ENCODE results near the gene FNTB. TPM values are rescaled to one million over a fixed set of nuclear protein-coding genes. Genes with fewer than 3 reads are reported as not detected.

Gene FNTB
- total RNA-seq, 1 donor from 2014 or later = 8.5 TPM

DNA sequence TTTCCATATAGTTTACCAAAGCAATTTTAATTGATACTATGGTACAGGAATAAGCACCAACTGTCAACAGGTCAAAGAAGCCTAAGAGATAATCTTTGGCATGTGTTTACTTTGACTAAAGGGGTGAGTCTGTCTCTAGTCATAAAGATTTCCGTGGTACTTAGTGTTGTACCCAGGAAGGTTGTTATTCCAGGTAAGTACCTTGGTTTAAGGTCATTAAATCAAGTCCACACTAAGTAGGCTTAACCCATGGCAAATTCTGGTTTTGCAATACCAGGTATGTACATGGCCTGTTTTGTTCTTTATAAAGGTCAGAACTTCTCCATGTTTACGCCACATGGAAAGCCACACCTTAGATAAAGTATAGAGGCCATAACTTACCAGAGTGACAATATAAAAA, 105.7 kb downstream of the FNTB start:
- DNase-seq = no peak

DNA sequence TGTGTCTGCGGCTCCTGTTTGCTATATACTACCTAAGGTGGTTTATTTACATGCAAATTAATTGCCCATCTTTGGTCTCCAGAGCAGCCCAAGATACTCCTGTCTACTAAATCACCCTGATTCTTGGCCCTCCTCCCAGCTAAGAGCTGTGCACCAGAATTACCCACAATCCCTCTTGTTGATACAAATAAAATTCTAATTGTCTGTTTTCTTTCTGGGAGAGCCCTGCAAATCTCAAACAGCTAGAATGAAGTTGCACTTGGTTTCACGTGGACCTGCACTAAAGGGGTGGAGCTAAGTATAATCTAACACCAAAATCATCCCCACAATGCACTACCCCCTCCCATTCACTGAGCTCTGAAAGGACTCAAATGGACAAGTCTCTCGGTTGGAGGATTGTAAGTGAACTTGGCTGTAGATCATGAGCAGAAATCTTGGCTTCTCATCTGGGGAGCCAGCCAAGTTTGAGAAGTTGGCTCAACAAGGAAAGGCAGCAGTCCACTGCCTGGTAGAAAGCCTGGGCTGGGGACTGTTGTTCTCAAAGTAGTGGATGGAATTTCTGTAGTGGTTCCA, 109.0 kb downstream of the FNTB start:
- DNase-seq = peak; percentile 25

DNA sequence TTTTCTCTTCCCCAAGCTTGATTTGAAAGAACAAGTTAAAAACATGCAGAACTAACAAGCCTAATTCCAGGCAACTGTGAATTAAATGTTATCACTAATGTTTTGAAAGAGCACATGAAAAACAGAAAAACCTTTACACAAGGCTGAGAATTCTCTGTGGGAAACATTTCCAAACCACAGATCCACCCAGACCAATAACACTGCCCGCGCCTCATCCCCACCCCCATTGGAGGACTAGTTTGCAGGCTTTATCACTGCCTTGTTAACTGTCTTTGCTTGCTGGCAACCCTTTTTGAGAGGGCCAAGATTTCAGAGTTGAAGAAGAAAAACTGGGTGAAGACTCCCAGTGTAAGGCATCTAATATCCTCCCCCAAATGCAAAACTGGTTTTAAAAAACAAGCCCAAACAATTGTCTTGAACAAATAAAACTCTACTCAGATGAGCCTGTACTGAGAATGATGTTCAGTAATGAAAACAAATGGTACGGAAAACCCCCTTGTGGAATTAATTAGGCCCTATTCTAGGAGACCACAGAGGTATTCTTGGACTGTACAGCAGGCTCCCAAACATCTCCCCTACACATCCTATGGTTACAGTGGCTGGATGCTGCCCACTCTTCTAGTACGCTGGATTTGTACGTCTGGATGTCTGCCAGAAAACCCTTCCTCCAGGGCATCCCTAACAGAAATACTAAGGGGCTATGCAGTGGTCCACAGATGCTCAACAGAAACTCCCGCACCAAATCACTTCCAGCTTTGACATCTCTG, 109.8 kb downstream of the FNTB start:
- DNase-seq = no peak

DNA sequence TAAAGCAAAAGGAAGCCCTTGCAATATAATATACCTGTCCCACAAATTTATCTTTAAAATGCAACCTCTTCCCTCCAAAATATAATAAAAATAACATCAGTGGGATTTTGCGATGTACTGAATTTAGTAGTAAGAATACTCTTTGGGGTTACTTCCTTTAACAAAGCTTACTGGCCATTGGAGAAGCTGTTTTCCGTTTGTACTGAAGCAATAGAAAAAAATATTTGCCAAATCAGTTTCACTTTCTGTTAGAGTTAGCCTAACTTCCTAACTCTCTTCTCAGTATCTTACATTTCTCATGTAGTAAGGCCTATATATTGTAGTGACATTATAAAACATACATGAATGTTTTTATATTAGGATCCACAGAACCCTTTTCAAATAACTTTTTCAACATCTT, 111.9 kb downstream of the FNTB start:
- DNase-seq = peak; percentile 54

DNA sequence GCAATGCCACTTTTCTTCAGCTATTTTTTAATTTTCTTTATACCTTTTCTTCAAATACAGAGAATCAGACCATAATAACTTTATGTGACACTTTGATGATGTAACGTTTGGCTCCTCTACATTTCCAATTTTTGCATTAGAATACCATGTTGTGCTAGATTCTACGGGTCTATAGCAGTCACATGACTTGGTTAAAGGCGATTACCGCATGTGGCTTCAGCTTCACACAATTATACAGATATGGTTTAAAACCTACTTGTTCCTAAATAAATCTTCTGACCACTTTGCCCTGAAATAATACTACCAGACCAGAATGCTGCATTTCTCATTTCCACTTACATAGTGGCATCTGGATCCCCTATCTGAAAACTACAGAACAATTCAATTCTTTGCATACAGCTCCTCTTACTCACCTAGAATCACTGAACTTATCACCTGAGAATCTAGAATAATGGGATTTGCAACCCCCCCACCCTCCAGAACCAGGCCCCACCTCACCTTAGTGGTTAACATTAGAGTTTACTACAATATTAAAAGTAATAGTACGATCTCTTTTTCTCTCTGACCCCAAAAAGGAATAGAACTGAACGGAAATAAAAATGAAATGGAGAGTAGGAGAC, 114.3 kb downstream of the FNTB start:
- DNase-seq = peak; percentile 35

DNA sequence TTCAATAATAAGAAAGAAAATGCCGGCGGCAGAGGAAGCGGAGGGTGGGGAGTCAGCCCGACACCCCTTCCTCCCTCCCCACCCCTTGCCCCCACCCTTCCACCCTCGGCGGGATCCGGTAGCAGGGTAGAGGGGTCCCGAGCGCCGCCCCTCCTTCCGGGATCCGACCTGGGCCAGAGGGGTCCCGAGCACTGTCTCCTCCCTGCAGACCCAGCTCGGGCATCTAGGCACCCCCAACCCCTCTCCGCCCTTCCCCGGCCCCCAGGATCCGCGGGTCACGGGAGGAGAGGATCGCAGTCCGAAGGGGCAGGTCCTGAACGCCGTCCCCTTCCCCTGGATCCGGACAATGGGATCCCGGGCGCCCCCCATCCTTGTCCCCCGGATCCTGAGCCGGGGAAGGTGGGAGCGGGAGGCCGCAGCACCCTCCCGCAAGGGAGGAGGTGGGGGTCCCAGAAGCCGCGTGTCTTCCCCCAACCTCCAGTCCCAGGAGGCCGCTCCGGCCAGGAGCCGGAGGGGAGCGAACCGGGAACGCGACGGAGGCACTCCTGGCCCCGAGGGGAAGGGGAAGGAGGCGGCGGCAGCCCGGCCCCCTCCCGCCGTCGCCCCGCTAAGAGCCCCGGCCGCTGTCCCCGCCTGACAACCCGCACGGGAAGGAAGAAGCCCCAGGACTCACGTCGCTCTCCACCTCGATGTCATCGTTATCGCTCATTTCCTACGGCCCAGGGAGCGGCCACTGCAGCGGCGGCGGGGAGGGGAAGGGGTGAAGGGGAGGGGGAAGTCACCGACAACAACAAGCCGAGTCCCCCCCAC, 115.1 kb downstream of the FNTB start:
- peak; percentile 23 for DNase-seq

DNA sequence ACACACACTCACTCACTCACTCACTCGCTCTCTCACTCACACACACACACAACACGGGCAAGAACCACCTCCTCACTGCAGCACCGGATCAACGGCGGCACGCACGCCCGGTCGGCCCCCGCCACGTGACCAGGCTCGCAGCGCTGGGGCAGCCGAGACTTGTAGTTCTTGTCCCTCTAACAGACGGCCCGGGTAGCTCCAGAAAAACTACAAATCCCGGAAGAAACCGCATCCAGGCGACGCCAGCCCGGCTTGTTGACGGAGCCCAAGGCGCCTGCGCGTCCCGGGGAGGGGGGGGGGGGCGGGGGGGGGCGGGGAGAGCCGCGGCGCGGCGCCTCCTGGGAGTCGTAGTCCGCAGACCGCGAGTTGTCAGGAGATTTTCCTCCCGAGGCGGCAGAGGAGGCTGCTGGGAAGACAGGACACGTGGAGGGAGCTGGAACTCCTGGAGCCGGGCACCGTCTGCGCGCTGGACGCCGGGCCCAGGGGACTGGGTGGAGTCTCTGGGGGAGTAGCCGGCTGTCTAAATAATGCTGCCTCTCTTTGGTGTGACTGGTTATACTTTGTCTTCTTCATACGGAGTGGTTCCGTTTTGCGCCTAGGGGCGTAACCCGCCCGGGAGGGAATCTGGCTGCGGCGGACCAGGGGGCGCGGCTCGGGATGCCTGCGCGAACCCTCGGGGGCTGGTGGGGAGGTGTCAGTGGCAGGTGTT, 115.9 kb downstream of the FNTB start, which contains the start of gene MAX:
TSS of gene MAX (minus strand) at position 77 of the 709 bp plus-strand sequence. CDS start 178 bp downstream, outside the sequence.
- DNase-seq = peak; percentile 99

DNA sequence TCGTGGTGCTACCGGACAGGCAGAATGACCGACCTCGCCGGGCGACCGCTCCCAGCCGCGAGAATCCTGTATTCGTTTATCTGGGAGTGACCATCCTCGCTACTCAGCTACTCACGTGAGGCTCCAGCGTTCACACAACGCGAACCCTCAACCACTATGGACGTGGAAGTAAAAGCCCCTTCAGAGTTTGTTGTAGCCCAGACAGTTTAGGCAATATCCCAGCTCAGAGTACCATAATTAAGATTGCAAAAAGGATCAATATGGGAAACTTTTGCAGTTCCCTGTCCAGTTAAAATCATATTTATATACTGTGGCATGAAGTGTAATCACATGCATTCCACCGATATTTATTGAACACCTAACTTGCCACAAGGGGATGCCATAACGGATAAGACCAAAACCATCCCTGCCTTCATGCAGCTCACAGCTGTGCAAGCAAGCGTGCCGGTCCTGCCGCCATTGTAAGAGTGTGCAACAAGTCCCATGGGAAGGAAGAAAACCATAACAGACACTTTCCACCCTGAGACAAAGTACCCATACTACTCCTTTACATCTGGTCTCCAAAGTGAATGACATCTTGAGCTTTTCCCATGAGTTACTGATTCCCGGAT, 116.6 kb downstream of the FNTB start:
- DNase-seq = peak; percentile 43

DNA sequence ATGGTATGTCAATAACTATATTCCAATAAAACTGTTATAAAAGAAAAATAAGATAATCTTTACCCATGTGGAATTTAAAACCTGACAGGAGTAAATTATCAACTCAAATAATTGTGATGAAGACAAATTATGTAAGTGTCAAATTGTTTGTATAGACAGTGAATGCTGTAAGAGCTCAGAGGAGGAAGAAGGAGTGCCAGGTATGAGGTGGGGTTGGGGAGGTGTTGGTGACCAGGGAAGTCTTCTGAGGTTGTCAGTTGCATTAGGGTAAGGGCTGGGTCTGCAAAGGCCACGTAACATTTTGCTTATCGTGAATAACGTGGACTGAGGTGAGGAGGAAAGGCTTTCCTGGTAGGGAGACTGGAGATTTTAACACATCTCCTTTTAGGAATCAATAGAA, 118.1 kb downstream of the FNTB start:
- no peak for DNase-seq

DNA sequence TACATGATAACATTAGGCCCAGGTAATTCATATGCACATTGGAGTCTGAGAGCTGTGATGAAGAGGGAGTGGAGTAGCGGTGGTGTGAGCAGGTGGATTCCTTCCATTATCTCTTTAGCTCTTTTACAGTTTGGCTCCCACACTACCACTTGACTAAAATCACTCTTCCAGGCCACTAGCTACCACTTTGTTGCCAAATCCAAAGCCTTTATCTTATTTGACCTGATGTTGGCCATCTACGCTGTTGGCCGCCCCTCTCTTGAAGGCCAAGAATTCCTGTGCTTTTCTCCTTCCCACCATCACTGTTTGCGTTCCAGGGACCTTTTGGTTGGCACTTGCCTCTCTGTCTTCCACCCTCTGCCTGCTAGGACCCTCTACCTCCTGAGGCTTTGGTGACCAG, 119.6 kb downstream of the FNTB start:
- DNase-seq = no peak

DNA sequence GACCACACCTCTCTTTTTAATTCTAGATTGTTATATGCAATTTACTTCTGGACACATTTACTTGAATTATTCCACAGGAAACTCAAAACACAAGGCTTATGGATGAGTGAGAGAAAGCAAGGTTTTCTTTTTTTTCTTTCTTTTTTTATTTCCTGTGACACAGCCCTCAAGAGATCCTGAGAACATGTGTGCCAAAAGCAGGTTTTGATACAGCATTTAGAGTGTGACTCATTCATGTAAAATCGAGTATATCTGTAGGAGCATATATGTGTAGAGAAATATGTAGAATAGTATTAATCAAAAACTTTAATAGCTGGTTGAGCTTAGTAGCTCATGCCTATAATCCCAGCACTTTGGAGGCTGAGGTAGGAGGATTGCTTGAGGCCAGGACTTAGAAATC, 120.0 kb downstream of the FNTB start:
- DNase-seq = no peak

DNA sequence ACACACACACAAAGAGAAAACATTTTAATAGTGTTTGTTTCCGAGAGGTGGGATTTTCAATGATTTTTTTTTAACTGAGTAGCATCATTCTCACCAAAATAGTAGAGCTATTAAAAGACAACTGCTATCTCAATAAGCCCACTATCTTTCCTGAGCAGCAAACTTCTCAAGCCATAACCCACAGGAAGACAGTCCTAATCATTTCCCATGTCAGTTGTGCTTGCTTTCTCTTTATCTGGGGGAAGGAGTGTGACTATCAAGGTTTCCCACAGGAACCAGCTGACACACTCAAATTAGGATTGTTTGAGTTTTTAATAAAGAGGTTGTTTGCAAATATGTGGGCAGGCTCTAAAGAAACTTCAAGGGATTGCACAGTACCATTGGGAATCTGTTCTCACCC, 120.5 kb downstream of the FNTB start:
- no peak for DNase-seq

DNA sequence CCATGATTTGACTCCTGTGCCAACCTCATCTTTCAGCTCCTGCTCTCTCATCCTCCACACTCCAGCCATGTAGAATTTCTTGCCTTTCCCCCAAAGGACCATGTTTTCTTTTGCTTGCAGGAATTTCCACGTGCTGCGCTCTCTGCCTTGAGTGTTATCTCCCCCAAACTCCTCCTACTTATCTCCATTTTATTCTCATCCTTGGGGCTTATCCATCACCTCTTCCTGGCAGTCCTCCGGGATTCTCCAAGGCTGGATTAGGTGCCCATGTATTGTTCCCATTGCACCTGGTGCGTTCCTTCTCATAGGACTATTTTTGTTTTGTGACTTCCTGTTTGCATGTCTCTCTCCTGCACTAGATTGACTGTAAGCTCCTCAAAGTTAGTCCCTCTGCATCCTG, 122.7 kb downstream of the FNTB start:
- DNase-seq = no peak

DNA sequence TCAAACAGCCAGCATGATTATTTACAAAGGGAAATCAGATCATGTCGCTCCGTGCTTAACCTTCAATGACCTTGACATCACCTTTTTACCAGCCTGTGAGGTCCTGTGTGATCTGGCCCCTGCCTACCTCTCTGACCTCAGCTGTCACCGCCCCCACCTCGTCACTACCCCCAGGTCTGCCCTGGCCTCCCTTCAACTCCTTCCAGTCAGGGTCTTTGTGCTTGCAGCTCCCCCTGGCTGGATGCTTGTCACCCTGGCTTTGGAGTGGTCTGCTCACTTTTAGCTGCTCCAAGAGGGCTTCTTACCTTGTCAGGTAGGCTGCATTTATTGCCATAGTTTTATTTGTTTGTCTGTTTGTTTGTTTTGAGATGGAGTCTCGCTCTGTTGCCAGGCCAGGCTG, 123.8 kb downstream of the FNTB start:
- no peak for DNase-seq

Other genes with a start within 250 kb of the FNTB start
- under 0.01 and 0.05 TPM in 2 replicates for gene SPTB, start 107.0 kb upstream of the FNTB start, total RNA-seq
- 60.9 and 62.2 TPM in 2 replicates for gene CHURC1, start 72.4 kb upstream of the FNTB start, total RNA-seq
- not detected in 2 replicates for gene GPX2, start 44.1 kb upstream of the FNTB start, total RNA-seq
- 9.5 and 10.4 TPM in 2 replicates for gene RAB15, start 14.6 kb upstream of the FNTB start, total RNA-seq
- 35.6 and 50.9 TPM in 2 replicates for gene MAX, start 115.6 kb downstream of the FNTB start, total RNA-seq

Data from dermis blood vessel endothelial cell (primary cell).